HepG2 (cell line): ENCODE results near the gene TRIP6. TPM values are rescaled to one million over a fixed set of nuclear protein-coding genes. Genes with fewer than 3 reads are reported as not detected.
"Not testable (repeated sequence)": the region's sequence is repeated elsewhere in the genome, so short reads cannot be mapped to it uniquely, and the experiment has no call there.

Source experiments
- ATAC-seq: fragments of 200-7000 bp; cut with Tn5 transposase; 3 replicates; pipeline ENCODE4 v1.9.1; 2020; ENCODE audit warnings: mild to moderate bottlenecking, moderate library complexity
- BruUV-seq: library from RNA; stranded (reverse); fragments of 400-500 nt; replicated peaks from 2 replicates; lab custom pipeline; 2021; lab: Mats Ljungman, UMichigan
- CTCF ChIA-PET: fragments of 300-600 bp; formaldehyde crosslinking; extraction: SDS; loops from one replicate; lab custom pipeline; 2021; ENCODE audit warnings: low total read pairs, inconsistent platforms, low intra/inter-chr PET ratio; lab: Yijun Ruan, JAX
- POLR2A ChIA-PET: fragments of 350-600 bp; sonication (Branson Sonifier 250); formaldehyde crosslinking; loops from one replicate; lab custom pipeline; 2020; ENCODE audit warnings: antibody characterized with exemption, inconsistent platforms; lab: Yijun Ruan, JAX
- DNase-seq: peaks from one replicate; pipeline ENCODE4 v3.0.0-alpha.2; 2015; ENCODE audit warnings: low spot score
- FAIRE-seq: peaks from 3 replicates; lab custom pipeline; 2011; peaks lifted over from hg19 to GRCh38; lab: Jason Lieb, UNC
- H2AFZ ChIP-seq: one replicate; pipeline ENCODE4 v1.6.1; 2011; ENCODE audit warnings: low read length, inconsistent platforms
- H3K27ac ChIP-seq: fragments of 300-600 bp; 3 replicates; pipeline ENCODE4 v1.8.0; 2011; ENCODE audit warnings: mixed run types, mild to moderate bottlenecking, mixed read lengths, low read length, inconsistent platforms; ENCODE audit not compliant: insufficient read depth; ENCODE audit errors: extremely low read length
- H3K27me3 ChIP-seq, 2 experiments: fragments of 200-600 bp in 1 of 2; 2 replicates in 1 of 2; 3 replicates in 1 of 2; pipeline versions ENCODE4 v1.6.0 to v1.8.0; 2011; ENCODE audit warnings: low read length in 2 of 2, mild to moderate bottlenecking in 2 of 2, moderate library complexity in 2 of 2, inconsistent platforms in 1 of 2; ENCODE audit not compliant: insufficient read depth in 2 of 2, control insufficient read depth in 1 of 2
- H3K36me3 ChIP-seq, 2 experiments: fragments of 200-600 bp in 1 of 2; replicated peaks in 1 of 2; 2 replicates in 1 of 2; 3 replicates in 1 of 2; pipeline versions ENCODE4 v1.5.1 to v1.8.0; 2011; ENCODE audit warnings: low read length in 2 of 2, inconsistent platforms in 1 of 2; ENCODE audit not compliant: insufficient read depth in 2 of 2, control insufficient read depth in 1 of 2
- H3K4me1 ChIP-seq: 2 replicates; pipeline ENCODE4 v1.5.1; 2012; ENCODE audit warnings: low read length, inconsistent platforms; ENCODE audit not compliant: insufficient read depth
- H3K4me2 ChIP-seq: 2 replicates; pipeline ENCODE4 v1.6.0; 2011; ENCODE audit warnings: low read depth, low read length, inconsistent platforms
- H3K4me3 ChIP-seq, 3 experiments: fragments of 200-600 bp in 1 of 3; sonication (generic), shearing (Covaris generic) in 1 of 3; replicated peaks in 1 of 3; 2 replicates each; pipeline ENCODE4 v1.5.1; 2011 to 2016; ENCODE audit warnings: low read length in 3 of 3, inconsistent platforms in 2 of 3, low read depth in 2 of 3, mild to moderate bottlenecking in 2 of 3, control low read depth in 1 of 3, mixed read lengths in 1 of 3; ENCODE audit not compliant: insufficient read depth in 1 of 3
- H3K79me2 ChIP-seq: one replicate; pipeline ENCODE4 v1.6.1; 2011; ENCODE audit warnings: low read length, inconsistent platforms; ENCODE audit not compliant: insufficient read depth
- H3K9ac ChIP-seq: 2 replicates; pipeline ENCODE4 v1.6.0; 2011; ENCODE audit warnings: mild to moderate bottlenecking, low read depth, low read length, inconsistent platforms; ENCODE audit not compliant: insufficient read depth
- H3K9me3 ChIP-seq: 2 replicates; pipeline ENCODE4 v1.5.1; 2012; ENCODE audit warnings: mild to moderate bottlenecking, low read length
- H4K20me1 ChIP-seq: 2 replicates; pipeline ENCODE4 v1.6.0; 2011; ENCODE audit warnings: inconsistent platforms, mild to moderate bottlenecking, low read length, moderate library complexity; ENCODE audit not compliant: insufficient read depth
- ARNT ChIP-seq: fragments of 450-650 bp; IDR thresholded peaks from 2 replicates; pipeline ENCODE4 v1.6.1; 2017
- CBX5 ChIP-seq: sonication (generic); formaldehyde crosslinking; IDR thresholded peaks from 2 replicates; pipeline ENCODE4 v1.4.0; 2020; ENCODE audit warnings: missing genetic modification reagents, borderline replicate concordance
- HOMEZ ChIP-seq: IDR thresholded peaks from 2 replicates; pipeline ENCODE4 v1.6.1; 2016; ENCODE audit warnings: low read depth
- TCF7 ChIP-seq: sonication (generic); IDR thresholded peaks from 2 replicates; pipeline ENCODE4 v1.6.1; 2016; ENCODE audit warnings: antibody characterized with exemption, low read depth
- ZNF574 ChIP-seq: sonication (generic); formaldehyde crosslinking; IDR thresholded peaks from 2 replicates; pipeline ENCODE4 v1.4.0; 2020; ENCODE audit warnings: missing genetic modification reagents
- WGBS: methylation state at CpG from one replicate; pipeline ENCODE4 v1.1.6; 2017; ENCODE audit warnings: low lambda C conversion rate; 5-methylcytosine and 5-hydroxymethylcytosine counted together
- in situ Hi-C: cut with HindIII; loops from 2 replicates; pipeline ENCODE4 v1.10.0; 2017; ENCODE audit warnings: low pct_unique_long_range_greater_than_20kb; ENCODE audit not compliant: extremely low pct_ligation_motif_present
- intact Hi-C: fragments of 100-400 bp; cut with micrococcal nuclease; formaldehyde crosslinking; loops from one replicate; pipeline ENCODE4 v1.10.0; 2022; ENCODE audit not compliant: unreplicated experiment
- polyA plus RNA-seq, 8 experiments: library from polyadenylated mRNA; depleted of rRNA in 3 of 8; stranded (reverse) in 7 of 8; unstranded in 1 of 8; fragments of >200 nt; fragmentation: Illumina TruSeq in 4 of 8; extraction: Trizol in 4 of 8; gene quantifications; 2 replicates each; pipeline versions ENCODE4 v1.2.1 to v1.2.3, GENCODE V29; 2011 to 2016; ENCODE audit warnings: low read depth in 4 of 8, missing spikeins in 1 of 8, mixed read lengths in 1 of 8; ENCODE audit not compliant: insufficient read depth in 1 of 8
- total RNA-seq, 5 experiments: library from RNA; depleted of rRNA; stranded (reverse); fragments of >200 nt; fragmentation: Illumina TruSeq; extraction: Trizol; gene quantifications; 2 replicates each; pipeline ENCODE4 v1.2.3, GENCODE V29; 2016; ENCODE audit warnings: low read depth in 1 of 5

TRIP6 gene
- total and polyA plus RNA-seq, 2 of the 13 experiments (the other 11 are each of a cell fraction or from before 2014, with no cell fraction given) = 0.34 to 0.38 TPM

GRCh38 chr7:100908512-100908911 is 41.3 kb downstream of the TRIP6 start:
- peaks cover 10% of the 10 kb centered on the region for H3K4me1 ChIP-seq
- H3K36me3 ChIP-seq = no peaks in the 10 kb centered on the region
- no peak for DNase-seq
- intact Hi-C loops = no loop called here
- no peak overlapping the region for H2AFZ ChIP-seq
- FAIRE-seq = no peak
- CTCF ChIA-PET = no interaction called here
- no TSS peak for BruUV-seq
- no peaks in the 10 kb centered on the region for H3K9me3 ChIP-seq
- TF ChIP-seq ZNF574 (CRISPR knock-in tag) = no peak
- TF ChIP-seq ARNT = no peak
- no peak for TF ChIP-seq HOMEZ (CRISPR knock-in tag)
- no peak for TF ChIP-seq TCF7
- no peak for TF ChIP-seq CBX5
- no peak for ATAC-seq
- WGBS = 67% methylated on average over 5 of the region's 5 CpGs
- H4K20me1 ChIP-seq = no peaks in the 10 kb centered on the region
- H3K4me3 ChIP-seq = no peak overlapping the region
- POLR2A ChIA-PET = no interaction called here
- H3K79me2 ChIP-seq = no peaks in the 10 kb centered on the region
- H3K27me3 ChIP-seq = no peaks in the 10 kb centered on the region
- in situ Hi-C loops = no loop called here
- H3K4me2 ChIP-seq = no peak overlapping the region
- no peak overlapping the region for H3K27ac ChIP-seq
- H3K9ac ChIP-seq = no peak overlapping the region

GRCh38 chr7:100910443-100910842 is 43.3 kb downstream of the TRIP6 start:
- WGBS = 71% methylated on average over 7 of the region's 7 CpGs
- CTCF ChIA-PET = not testable (repeated sequence)

More at GRCh38 chr7:100910443-100910842, 43.3 kb downstream of the TRIP6 start:
- H3K9ac ChIP-seq, FAIRE-seq, H2AFZ ChIP-seq, H3K27ac ChIP-seq, ATAC-seq, DNase-seq, POLR2A ChIA-PET, H3K36me3 ChIP-seq, BruUV-seq, H3K9me3 ChIP-seq, H3K4me3 ChIP-seq, H3K79me2 ChIP-seq, H4K20me1 ChIP-seq, H3K4me2 ChIP-seq, intact Hi-C loops, in situ Hi-C loops, H3K27me3 ChIP-seq: not testable (repeated sequence)
- peaks cover 19% of the 10 kb centered on the region for H3K4me1 ChIP-seq
